GM10266 (cell line): ENCODE measurements around the gene RASA3.
A peak's percentile ranks its signal among the peaks of the same experiment; 100 is the strongest.
"Not testable (repeated sequence)": the region's sequence is repeated elsewhere in the genome, so short reads cannot be mapped to it uniquely, and the experiment has no call there.

ENCODE experiments used
- DNase-seq: peaks from one replicate; pipeline ENCODE4 v3.0.0; 2012; ENCODE audit errors: extremely low spot score
- TF ChIP-seq, protein P1 (sequence below): IDR thresholded peaks from 2 replicates; pipeline ENCODE4 v1.5.1; 2012; ENCODE audit warnings: mild to moderate bottlenecking, low read depth; ENCODE audit not compliant: control insufficient read depth, insufficient read depth; ENCODE audit errors: missing control alignments

The RASA3 gene

DNA sequence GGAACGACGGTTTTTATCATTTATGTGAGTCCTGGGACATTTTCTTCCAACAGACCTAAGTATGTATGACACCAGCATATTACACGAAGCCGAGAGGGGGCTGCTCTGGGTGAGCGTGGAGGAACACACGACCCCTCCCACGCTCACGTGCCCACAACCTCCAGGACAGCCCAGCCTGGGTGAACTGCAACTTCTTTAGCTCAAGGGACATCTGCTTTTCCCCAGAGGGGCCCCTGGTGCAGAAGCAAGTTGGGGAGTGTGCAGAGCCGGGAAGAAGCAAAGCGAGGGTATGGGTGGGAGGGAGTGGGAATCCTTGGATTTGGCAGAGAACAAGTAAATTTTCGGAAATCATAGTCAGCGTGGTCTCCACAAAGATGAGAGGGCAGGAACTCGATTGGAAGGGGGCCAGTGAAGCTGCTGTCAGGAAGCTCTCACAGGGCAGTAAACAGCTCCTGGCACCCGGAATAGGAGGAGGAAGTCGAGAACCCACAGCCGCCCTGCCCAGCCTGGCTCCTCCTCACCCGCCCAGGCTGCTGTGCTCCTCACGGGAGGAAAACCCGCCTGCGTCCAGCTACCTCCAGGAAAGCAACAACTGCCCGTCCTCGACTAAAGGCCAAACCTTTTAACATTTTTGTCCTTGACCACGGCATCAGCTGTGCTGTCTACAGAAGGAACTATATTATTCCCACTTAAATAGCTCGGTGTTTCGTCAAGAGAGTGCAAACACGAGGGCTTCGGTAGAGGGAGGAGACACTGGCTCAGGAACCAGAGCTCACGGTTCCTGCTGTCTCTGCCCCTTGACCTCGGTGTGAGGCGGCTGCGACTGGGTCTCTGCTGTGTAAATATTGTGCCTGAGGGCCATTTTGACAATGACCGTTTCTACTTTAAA, 29.5 kb upstream of the RASA3 start:
- DNase-seq, result no peak
- TF ChIP-seq, protein P1, sequence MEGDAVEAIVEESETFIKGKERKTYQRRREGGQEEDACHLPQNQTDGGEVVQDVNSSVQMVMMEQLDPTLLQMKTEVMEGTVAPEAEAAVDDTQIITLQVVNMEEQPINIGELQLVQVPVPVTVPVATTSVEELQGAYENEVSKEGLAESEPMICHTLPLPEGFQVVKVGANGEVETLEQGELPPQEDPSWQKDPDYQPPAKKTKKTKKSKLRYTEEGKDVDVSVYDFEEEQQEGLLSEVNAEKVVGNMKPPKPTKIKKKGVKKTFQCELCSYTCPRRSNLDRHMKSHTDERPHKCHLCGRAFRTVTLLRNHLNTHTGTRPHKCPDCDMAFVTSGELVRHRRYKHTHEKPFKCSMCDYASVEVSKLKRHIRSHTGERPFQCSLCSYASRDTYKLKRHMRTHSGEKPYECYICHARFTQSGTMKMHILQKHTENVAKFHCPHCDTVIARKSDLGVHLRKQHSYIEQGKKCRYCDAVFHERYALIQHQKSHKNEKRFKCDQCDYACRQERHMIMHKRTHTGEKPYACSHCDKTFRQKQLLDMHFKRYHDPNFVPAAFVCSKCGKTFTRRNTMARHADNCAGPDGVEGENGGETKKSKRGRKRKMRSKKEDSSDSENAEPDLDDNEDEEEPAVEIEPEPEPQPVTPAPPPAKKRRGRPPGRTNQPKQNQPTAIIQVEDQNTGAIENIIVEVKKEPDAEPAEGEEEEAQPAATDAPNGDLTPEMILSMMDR, result no peak

DNA sequence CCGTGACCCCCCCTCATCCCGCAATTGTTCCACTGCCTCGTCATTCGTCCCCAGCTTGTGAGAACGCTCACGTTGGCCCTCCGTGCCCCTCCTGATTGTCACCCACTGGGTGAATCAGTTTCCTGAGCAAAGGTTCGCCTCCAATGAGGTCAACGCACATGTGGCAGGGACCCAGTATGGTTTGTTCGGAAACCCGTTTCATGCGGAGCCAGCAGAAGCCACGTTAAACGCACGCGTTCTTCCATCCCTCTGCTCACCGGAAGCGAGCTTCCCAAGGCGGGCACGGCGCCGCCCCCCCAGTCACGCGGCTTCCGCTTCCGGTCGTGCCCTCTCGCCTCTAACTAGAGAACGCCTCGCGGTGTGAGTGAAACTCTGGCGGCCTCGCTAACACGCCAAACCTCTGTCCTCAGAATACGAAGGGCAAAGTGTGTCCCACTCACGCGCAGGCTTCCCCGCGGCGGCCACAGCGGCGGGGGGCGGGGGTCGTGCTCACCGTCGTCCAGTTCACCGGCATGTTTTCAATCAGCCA, 28.7 kb upstream of the RASA3 start:
- no peak for DNase-seq
- TF ChIP-seq, protein P1, result no peak

DNA sequence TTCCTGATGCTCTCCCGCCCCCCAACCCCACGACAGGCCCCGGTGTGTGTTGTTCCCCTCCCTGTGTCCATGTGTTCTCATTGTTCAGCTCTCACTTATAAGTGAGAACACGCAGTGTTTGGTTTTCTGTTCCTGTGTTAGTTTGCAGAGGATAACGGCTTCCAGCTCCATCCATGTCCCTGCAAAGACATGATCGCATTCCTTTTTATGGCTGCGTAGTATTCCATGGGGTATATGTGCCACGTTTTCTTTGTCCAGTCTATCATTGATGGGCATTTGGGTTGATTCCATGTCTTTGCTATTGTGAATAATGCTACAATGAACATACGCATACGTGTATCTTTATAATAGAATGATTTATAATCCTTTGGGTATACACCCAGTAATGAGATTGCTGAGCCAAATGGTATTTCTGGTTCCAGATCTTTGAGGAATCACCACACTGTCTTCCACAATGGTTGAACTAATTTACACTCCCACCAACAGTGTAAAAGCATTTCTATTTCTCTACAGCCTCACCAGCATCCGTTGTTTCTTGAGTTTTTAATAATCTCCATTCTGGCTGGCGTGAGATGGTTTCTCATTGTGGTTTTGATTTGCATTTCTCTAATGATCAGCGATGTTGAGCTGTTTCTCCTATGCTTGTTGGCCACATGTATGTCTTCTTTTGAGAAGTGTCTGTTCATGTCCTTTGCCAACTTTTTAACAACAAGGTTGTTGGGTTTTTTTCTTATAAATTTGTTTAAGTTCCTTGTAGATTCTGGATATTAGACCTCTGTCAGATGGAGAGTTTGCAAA, 26.6 kb upstream of the RASA3 start:
- not testable (repeated sequence) for DNase-seq

DNA sequence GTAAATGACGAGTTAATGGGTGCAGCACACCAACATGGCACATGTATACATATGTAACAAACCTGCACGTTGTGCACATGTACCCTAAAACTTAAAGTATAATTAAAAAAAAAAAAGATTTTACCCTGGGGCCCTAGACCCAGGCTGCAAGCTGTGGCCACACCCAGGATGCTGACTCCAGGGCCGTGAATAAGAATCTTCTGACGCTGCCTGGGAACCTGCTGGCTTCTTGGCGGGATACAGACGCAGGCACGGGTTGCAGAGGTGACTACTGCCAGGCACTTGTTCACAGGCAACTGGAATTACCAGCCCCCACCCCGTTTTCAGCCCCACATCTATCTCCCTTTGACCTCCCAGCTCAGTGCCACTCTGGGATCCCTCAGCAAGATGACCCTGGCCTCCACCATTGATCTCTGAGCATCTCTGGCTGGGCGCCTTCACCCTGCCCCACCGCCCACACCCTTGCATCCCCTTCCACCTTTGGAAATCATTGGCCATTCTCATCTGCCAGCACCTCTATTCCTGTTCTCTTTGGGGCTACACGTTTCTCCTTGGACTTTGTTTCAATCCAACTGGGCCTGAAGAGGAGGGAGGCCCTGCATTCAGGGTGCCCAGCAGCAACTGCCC, 25.6 kb upstream of the RASA3 start:
- peak; percentile 16 for DNase-seq
- TF ChIP-seq, protein P1, result no peak

DNA sequence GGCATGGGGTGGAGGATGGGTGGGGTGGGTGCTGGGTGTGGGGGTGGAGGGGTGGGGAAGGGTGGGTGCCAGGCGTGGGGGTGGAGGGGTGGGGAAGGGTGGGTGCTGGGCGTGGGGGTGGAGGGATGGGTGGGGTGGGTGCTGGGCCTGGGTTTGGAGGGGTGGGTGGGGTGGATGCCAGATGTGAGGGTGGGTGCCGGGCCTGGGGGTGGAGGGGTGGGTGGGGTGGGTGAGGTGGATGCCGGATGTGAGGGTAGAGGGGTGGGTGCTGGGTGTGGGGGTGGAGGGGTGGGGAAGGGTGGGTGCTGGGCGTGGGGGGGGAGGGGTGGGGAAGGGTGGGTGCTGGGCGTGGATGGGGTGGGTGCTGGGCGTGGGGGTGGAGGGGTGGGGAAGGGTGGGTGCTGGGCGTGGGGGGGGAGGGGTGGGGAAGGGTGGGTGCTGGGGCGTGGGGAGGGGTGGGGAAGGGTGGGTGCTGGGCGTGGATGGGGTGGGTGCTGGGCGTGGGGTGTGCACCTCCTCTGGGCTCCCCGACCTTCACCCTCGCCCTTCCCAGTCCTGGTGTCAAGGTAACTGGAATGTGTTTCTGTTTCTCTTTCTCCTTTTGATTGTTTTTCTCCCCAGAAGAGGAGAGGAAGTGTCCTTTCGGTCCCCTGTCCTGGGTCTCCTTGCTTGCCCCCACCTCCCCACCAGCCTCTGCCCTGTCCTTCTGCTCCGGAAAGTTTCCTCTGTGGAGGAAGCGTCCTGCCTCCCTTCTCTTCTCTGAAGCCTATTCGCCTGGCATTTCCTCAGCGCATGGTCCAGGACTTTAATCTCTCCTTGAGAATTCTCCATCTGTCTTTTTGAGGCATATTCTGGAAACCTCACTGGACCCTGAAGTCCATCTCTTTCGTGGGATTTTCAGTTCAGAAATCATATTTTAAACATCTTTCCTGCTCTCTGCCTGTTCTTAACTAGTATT, 23.8 kb upstream of the RASA3 start:
- TF ChIP-seq, protein P1, result no peak
- DNase-seq, result peak; percentile 46

DNA sequence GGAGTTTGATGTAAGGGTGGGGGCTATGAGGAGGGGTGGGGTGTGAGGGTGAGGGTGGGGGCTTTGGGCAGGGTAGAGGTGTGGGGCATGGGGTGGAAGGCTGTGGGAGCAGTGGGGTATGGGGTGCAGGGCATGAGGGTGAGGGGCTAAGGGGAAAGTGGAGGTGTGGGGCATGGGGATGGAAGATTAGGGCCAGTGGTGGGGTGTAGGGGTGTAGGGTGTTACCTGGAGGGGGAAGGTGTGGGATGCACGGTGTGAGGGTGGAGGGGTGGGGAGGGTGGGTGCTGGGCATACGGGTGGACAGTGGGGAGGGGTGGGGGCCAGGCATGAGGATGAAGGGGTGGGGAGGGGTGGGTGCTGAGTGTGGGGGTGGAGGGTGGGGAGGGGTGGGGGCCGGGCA, 22.9 kb upstream of the RASA3 start:
- no peak for DNase-seq
- TF ChIP-seq, protein P1, result no peak
